Measurements from ENCODE around the gene SNX6.
"Not testable (repeated sequence)": the region's sequence is repeated elsewhere in the genome, so short reads cannot be mapped to it uniquely, and the experiment has no call there.

Gene SNX6

DNA sequence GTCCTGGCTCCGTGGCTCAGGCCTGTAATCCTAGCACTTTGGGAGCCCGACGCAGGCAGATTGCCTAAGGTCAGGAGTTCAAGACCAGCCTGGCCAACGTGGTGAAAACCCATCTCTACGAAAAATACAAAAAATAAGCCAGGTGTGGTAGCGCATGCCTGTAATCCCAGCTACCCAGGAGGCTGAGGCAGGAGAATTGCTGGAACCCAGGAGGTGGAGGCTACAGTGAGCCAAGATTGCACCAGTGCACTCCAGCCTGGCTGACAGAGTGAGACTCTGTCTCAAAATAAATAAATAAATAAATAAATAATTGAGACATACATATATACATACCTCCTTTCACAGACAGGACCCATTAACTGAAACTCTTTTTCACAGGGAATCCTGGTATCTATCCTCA lies 91.9 kb downstream of the SNX6 start:
- Histone ChIP-seq H3K4me3 (peak overlapping the region in 3 of 7 experiments; percentile 93 to 96 (median 93)), H3K27ac (peak overlapping the region in 5 of 21 experiments; percentile 39 to 99 (median 94))

DNA sequence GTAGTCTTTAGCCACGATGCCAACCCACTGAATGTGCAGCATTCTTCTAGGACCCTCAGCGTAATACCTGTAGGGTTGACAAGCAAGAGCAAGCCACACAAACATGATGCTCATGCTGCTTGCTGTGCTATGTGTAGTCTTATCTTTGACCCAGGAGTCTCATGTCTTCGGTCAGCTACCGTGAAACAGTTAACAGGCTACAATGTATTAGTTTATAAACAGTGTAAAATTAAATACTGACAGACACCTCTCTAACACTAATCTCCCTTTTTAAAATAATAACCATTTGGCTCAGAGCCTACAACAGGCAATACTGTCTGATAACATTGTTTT lies 92.3 kb downstream of the SNX6 start:
- no peak overlapping the region for H3K4me3 ChIP-seq

DNA sequence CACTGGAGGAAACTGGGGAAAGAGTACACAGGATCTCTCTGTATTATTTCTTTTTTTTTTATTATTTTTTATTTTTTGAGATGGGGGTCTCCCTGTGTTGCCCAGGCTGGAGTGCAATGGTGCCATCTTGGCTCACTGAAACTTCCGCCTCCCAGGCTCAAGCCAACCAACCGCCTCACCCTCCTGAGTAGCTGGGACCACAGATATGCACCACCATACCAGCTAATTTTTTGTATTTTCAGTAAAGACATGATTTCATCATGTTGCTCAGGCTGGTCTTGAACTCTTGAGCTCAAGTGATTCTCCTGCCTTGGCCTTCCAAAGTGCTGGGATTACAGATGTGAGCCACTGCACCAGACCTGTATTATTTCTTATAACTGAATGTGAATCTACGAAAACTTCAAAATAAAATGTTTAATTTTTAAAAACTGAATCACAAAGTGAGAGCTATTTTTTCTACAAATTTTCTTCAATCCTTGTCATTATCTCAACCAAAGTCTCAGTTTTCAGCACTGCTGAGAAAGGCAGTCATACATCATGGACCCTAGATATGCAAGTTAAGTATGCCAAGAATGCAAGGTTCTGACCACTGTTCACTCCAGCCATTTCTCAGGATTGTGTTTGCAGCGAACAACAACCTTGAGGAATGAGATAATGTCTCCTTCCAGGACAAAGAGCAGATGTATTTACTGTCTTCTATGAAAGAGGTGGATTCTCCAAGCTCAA lies 92.8 kb downstream of the SNX6 start:
- no peak overlapping the region for H3K4me3 ChIP-seq
- H3K27ac ChIP-seq, result peak overlapping the region in 1 of 21 experiments; percentile 49

More for the DNA sequence above, 92.3 kb downstream of the SNX6 start:
- peak overlapping the region in 2 of 21 experiments; percentile 39 to 49 for H3K27ac ChIP-seq

DNA sequence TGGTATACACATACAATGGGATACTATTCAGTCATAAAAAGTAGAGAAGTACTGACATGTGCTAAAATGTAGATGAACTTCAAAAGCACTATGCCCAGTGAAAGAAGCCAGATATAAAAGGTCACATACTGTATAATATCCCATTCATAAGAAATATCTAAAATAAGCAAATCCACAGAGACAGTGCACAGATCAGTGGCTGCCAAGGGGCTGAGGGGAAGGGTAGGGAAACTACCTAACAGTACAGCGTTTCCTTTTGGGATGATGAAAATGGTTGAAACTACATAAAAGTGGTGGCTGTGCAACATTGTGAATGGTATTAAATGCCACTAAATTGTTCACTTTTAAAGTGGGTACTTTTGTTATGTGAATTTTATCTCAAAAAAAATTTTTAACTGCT lies 102.4 kb downstream of the SNX6 start:
- no peak overlapping the region for H3K4me3 ChIP-seq
- no peak overlapping the region for H3K27ac ChIP-seq

DNA sequence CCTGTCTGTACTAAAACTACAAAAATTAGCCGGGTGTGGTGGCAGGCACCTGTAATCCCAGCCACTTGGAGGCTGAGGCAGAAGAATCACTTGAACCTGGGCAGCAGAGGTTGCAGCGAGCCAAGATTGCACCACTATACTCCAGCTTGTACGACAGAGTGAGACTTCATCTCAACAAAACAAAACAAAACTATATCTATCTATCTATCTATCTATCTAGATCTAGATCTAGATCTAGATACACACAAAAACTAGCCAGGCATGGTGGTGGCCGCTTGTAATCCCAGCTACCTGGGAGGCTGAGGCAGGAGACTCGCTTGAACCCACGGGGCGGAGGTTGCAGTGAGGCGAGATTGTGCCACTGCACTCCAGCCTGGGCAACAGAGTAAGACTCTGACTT lies 105.7 kb downstream of the SNX6 start:
- H3K27ac ChIP-seq, result peak overlapping the region in 1 of 21 experiments; percentile 17
- H3K4me3 ChIP-seq, result not testable (repeated sequence)

DNA sequence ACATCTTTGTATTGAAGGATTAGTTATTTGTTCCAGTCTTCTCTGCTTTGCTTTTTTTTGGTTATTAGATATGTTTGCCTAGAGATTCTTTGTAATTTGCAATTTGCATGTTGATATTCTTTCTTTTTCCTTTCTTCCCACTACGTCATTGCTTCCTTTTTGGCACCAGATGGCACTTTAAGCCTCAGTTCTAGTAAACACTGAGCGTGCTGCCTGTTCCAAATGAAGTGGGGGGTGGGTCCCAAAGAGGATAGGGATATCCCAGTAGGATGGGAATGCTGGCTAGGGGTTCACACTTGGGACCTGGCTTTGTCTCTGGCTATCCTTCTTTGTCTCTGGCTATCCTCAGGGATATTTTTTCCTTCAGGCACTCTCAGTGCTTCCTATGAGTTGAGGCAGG lies 107.5 kb downstream of the SNX6 start:
- Histone ChIP-seq H3K4me3 (no peak overlapping the region), H3K27ac (no peak overlapping the region)

DNA sequence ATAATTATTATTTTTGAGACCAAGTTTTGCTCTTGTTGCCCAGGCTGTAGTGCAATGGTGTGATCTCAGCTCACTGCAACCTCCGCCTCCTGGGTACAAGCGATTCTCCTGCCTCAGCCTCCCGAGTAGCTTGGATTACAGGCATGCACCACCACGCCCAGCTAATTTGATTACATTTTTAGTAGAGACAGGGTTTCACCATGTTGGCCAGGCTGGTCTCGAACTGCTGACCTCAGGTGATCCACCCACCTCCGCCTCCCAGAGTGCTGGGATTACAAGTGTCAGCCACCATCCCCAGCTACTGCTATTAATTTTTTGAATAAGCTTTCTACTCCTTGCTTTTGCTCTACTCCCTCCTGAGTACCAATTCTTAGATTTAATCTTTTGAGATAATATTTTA lies 108.9 kb downstream of the SNX6 start:
- H3K27ac ChIP-seq, result not testable (repeated sequence)

DNA sequence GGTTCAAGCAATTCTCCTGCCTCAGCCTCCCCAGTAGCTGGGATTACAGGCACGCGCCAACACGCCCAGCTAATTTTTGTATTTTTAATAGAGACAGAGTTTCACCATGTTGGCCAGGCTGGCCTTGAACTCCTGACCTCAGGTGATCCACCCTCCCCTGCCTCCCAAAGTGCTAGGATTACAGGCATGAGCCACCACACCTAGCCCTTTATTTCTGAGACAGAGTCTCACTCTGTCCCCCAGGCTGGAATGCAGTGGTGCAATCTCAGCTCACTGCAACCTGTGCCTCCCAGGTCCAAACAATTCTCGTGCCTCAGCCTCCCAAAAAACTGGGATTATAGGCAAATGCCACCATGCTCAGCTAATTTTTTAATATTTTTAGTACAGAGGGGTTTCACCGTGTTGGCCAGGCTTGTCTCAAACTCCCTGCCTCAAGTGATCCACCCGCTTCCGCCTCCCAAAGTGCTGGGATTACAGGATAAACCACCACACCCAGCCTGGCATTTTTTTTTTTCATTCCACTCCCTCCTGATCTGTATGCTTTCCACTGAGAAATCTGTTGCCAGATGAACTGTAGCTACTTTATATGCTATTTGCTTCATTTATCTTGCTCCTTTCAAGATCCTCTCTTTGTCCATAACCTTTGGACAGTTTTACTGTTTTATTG lies 109.5 kb downstream of the SNX6 start:
- H3K4me3 ChIP-seq, result not testable (repeated sequence)
- peak overlapping the region in 1 of 21 experiments; percentile 31 for H3K27ac ChIP-seq

More for the DNA sequence above, 108.9 kb downstream of the SNX6 start:
- not testable (repeated sequence) for H3K4me3 ChIP-seq

Measured in skin epidermis (tissue), 12 donors.